SHP77 treated with DMSO at 0.1 percent for 48 hours (cell line): ENCODE measurements around the gene TMEM143.
"Not testable (repeated sequence)": the region's sequence is repeated elsewhere in the genome, so short reads cannot be mapped to it uniquely, and the experiment has no call there.

Experiments
- DNase-seq: peaks from one replicate; lab custom pipeline; 2025; lab: John Stamatoyannopoulos, UW

The TMEM143 gene

DNA sequence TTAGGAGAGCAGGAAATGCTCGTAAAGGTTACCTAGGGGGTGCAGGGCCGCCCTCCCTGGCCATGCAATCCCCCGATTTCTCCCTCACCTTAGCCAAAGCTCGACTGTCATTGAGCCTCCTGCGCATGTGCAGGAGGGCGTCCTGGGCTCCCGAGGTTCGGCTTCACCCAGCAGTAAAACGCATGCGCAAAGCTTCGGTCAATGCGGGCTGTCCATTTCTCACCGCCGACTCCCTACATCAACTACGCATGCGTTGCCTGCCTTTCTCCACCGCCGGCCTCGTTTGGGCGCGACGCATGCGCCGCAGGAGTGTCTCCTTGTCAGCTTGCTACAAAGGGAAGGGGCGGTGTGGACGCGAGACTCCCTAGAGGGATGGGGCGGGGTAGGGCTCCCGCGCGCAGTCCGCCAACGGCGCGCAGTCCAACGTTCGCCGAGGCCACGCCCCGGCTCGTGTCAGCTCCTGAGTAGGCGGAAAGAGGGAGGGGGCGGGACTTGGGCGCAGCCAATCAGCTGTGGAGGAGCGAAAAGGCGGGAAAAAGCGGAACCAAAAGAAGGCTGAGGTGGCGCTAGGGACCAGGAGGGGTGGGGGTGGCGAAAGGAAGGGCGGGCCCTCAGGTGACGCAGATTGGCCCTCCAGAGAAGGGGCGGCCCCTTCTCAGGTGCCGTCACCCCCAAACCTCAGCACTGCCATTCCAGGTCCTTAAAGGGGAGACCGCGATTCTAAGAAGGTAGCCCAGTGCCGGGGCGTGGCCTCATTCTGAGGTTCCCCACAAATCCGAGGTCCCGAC is at the start of gene TMEM143, which contains the start of gene SYNGR4:
Gene TMEM143 (minus strand): TSS at position 131 of the 788 bp plus-strand sequence. CDS start 20 bp downstream, at position 111.
Gene SYNGR4 (plus strand): TSS at position 558 of the 788 bp plus-strand sequence. CDS start 1,476 bp downstream, outside the sequence.
- DNase-seq, result peak; percentile 97

DNA sequence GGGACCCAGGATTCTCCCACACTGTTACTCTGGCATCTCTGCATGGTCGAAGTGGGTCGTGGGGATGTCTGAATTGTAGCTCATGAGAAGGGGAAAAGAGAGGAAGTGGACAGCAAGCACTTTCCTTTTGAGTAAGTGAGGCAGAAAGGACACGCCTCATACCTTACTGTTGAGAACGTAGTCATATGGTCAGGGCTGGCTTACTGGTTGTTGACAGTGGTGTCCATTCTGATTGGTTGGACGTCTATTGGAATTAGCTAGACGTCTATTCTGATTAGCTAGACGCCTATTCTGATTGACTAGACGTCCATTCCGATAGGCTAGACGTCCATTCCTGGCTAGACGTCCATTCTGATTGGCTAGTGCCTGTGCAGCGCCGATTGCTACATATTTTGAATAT is 42.1 kb upstream of the TMEM143 start:
- DNase-seq, result no peak

DNA sequence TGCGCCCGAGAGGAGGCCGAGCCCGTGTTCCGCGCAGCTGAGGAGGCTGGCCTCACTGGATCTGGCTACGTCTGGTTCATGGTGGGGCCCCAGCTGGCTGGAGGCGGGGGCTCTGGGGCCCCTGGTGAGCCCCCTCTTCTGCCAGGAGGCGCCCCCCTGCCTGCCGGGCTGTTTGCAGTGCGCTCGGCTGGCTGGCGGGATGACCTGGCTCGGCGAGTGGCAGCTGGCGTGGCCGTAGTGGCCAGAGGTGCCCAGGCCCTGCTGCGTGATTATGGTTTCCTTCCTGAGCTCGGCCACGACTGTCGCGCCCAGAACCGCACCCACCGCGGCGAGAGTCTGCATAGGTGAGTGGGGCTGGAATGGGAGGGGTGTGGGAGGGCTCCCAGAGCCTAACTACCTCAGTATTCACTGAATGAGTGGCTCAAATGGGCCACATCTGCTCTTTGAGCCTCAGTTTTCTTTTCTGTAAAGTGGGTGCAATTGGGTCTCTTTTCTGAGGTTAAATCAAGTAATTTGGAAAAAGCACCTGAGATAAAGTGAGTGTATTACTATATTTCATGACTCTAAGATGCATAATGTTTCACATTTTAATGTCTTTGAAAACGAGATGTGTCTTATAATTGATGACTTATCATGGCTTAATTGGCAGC is 41.4 kb upstream of the TMEM143 start:
- DNase-seq, result no peak

DNA sequence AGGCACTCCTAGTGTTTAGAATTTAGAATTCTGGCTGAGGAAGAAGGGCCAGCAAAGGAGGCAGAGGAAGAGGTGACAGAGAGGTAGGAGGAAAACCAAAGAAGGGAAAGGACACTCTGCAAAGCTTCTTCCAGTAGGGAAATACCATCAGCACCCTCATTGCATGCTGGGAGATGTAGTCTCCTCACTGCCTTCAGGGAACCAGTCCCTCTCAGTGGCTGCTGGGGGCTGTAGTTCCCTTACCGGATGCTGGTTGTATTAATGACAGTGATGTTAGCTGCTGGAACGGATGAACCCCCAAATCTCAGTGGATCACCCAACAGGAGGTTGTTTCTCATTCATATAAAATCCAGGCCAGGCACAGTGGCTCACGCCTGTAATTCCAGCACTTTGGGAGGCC is 39.9 kb upstream of the TMEM143 start:
- DNase-seq, result no peak

DNA sequence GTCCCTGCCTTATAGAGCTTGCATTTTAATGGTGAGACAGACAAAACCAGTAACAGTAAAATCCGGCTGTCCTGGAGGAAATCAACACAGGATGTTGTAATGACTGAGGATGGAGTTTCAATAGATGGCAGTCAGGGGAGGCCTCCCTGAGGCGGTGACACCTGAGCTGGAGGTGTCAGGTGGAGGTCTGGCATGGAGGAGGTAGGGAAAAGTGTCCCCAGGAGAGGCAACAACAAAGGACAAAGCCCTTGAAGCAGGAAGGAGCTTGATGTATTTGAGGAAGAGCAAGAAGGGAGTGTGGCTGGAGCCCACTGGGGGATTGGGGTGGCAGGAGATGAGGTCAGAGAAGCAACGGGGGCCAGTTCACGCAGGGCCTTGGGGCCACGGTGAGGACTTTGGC is 37.5 kb upstream of the TMEM143 start:
- no peak for DNase-seq

DNA sequence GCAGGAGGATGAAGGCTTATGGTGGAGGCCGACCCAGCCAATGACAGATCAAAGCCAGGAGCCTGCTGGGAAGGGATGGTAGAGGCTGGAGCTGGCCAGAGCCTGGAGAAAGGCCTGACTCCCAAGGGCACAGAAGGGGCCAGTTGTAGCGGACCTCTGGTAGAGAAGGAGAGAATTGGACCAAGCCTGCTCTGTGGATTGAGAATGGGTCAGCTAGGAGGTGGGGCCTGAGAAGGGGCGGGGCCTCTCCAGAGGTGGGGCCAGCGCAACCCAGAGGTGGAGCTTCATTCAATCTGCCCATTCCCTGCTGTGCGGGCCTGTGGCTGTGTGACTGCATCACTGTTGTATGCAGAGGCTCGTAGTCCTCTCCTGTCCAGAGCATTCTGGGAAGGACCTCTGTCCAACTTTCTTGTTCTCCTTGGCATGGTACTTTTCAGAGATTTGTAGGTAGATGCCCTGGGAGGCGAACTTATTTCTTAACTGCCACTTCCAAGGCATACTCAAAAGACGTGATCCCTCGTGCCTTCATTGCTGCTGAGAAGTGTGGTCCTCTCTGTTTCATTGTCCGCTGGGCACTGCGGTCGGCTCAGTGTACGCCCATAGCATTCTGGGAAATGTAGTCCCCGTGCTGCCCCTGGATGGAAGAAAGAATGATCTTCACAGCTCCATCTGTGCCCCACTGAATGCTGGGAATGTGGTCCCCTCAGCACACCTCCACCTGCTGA is 36.4 kb upstream of the TMEM143 start:
- peak; percentile 65 for DNase-seq

DNA sequence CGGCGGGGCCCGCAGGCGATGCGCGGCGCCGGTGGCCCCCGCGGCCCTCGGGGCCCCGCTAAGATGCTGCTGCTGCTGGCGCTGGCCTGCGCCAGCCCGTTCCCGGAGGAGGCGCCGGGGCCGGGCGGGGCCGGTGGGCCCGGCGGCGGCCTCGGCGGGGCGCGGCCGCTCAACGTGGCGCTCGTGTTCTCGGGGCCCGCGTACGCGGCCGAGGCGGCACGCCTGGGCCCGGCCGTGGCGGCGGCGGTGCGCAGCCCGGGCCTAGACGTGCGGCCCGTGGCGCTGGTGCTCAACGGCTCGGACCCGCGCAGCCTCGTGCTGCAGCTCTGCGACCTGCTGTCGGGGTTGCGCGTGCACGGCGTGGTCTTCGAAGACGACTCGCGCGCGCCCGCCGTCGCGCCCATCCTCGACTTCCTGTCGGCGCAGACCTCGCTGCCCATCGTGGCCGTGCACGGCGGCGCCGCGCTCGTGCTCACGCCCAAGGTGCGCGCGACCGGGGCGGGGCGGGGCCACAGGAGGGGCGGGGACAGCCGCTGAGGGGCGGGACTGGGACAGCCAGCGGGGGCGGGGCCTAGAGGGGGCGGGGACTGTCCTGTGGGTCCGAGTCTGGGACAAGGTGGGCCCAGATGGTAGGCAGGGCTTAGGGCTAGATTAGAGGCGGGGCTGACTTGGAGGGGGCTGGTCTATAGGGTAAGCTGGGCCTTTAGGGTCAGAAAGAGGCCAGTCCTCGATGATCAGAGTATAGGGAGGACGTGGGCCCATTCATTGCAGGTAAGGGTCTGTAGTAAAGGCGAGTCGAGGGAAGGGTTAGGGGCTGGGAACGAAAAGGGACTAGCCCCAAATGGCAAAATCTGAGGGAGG is 34.9 kb upstream of the TMEM143 start:
- DNase-seq, result peak; percentile 82

DNA sequence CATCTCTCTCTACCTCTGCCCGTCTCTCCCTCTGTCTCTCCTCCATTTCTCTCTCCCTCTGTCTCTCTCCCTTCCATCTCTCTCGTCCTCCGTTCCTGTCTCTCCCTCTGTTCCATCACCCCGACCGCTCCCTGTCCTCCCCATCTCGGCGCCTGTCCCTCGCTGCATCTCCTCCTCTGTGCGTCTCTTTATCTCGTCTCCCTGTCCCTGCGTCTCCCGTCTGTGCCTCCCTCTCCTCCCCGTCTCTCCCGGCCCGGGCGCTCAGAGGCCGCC is 34.3 kb upstream of the TMEM143 start:
- DNase-seq, result no peak

DNA sequence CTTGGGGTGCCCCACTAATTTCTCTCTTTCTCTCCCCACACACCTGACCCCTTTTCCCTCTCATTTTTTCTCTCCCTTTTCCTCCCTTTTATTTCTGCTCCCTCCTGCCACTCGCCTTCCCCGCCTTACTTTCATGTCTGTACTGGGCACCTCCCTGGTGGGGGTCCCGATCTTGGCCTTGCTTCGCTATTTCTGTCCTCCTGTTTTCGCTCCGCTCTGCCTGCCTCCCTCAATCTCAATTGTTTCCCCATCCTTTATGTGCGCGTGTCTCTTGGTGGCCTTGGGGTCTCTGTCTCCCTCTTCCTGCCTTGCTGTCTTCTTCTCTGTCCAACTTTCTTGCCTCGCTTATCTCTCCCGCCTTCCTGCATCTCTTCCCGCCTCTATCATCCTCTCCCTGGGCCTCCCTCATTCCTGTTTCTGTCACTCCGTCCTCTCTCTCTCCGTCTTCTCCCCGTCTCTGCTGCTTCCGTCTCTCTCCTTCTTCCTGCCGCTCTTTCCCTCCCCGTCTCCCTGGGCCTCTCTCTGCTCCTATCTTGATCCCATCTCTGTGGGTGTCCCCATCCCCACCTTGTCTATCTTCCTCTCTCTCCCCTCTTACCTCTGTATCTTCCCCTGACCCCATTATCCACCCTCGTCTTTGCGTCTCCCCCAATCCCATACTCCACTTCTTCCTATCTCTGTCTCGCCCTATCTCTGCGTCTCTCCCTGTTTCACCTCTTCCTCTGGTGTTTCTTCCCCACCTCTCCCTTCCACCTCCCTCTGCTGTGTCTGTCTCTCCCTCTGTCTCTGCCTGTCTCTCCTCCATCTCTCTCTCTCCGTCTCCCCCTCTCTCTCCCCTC is 33.7 kb upstream of the TMEM143 start:
- no peak for DNase-seq

DNA sequence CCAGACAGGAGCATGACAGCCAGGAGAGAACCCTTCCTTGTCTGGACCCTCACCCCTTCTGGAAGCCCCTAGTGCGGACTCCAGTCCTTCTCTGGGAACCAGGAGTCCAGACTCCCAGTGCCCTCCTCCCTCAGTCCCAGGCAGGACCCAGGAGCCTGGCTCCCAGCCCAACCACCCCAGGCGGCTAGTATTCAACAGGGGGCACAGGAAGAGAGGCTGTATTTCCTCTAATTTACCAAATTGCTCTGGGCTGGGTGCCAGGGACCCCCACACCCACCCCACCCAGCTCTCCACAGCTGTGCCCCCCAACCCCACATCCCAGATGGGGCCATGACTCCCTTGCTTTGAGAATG is 33.1 kb upstream of the TMEM143 start:
- no peak for DNase-seq

DNA sequence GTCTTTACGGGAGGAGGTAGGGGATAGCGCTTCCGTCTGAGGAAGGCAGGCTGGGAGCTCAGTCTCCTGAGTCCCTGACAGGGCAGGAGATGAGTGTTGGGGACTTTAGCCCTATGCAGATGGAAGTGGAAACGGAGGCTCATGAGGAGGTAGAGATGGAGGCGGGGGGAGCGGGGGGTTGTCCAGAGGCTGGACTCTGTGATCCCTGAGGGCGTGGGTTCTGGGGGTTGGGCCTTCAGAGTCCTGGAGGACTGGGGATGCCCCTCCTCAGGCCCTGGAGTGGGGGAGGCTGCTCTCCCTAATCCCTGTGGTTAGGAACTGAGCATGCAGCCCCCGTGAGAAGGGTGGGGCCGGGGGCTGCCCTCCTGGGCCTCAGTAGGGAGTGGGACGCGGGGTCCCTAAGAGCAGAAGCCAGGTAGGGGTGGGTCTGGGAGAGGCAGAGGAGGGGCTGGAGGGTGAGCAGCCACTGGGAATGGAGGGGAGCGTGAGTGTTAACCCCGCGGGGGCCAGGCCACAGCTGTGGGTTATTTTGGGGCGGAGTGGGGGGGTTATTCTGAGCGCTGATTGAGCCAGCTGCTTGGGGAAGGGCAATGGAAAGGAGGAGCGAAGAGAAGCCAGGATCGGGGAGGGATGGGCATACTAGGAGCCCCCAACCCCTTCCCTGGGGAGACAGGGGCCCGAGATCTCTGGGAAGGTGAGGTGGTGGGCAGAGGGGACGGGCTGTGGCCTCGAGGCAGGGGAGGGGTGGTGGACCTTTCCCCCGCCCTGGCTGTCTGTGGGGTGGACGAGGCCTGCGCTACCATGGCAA is 32.5 kb upstream of the TMEM143 start:
- DNase-seq, result no peak

DNA sequence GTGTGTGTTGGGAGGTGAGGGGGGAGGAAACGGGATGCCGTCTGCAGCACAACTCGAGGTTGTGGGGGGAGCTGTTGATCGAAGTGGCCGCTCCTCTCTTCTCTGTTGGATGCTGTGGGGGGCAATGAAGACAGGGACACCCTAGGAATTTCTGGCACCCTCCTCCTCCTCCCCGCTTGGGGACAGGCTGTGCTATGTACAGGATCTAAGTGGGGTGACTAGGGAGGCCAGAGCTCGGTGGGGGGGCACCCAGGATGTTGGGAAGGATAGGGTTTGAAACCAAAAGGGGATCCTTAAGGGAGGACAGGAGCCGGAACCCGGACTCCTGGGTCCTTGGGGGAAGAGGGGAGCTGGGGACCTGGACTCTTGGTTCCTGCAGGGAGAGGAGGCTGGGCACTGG is 31.8 kb upstream of the TMEM143 start:
- DNase-seq, result no peak

DNA sequence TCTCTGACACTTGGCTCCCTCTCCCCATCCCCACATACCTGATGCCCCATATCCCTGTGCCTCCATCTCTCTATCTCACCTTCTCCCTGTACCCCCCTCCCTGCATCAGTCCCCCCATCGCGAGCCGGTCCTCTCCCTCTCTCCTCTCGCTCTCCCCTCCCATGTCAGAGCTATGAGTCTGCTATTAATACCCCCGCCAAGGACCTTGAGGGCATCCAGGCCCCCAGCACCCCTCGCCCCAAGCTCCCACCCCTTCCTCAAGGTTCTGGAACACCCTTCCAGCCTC is 31.4 kb upstream of the TMEM143 start:
- DNase-seq, result no peak

DNA sequence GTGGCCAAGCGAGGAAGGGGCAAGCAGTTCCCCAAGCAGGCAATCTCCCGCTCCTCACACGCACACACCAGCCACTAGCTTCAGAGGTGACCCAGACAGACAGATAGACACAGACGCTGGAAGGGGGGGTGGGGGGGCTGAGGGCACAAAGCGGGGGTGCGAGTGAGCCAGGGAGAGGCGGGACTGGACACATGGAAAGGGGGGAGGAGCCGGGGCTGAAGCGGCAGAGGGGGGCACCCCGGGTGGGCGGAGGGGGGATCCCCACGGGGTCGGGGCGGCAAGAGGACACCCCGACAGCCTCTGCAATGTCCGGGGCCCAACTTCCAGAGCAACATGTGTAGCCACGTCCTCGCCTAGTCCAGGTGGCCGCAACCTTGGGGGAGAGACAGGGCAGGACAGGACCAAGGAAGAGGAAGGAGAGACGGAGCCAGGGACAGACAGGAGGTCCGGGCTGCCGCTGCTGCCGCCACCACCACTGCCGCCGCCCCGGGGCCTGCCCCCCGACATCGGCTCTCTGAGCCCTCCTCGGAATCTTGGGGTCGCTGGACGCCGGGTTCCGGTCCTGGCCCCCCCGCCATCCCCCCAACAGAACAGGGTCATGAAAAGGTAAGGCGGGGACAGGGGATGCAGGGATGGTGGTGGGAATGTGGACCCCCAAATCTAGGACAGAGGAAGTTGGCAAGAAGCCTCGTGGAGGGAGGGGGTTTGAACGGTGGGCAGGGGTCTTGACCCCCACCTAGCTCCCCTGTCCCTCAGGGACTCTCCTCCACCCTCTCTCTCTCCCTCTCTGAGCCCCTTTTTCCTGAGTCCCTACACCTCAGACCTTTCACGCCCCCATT is 30.8 kb upstream of the TMEM143 start:
- DNase-seq, result no peak

DNA sequence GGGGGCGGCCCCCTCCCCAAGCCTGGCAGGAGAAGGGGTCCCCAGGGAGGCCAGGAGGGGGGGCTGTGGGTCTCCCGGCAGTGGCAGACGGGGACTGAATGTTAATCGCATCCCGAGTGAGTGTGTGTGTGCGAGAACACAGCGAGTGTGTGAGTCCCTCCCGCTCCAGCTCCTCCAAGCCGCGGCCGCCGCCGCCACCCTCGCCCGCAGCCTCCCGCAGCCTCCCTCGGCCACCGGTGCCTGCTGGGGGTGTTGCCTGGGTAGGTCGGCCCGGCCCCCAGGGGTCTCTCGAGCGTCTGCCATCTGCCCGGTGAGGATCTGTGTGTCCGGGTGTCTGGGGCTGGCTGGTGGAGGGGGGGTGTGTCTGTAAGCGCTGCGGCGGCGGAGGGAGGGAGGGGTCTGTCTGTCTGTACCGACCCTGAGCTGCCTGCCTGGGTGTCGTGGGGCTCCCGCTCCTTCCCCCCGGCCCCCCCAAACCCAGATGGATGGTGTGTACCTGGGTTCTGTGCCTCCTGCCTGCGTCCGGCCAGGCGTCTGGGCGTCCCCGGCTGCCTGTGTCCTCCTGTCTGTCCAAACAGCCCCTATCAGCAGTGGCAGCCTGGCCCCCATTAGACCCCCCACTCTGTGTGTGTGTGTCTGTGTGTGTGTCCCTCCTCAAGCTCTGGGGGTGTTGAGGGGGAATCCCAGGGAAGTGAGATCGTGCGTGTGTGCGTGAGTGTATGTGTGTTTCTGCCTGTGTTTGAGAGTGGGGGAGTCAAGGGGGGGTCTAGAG is 30.0 kb upstream of the TMEM143 start, which contains the start of gene GRIN2D:
Gene GRIN2D (plus strand): TSS at position 110 of the 772 bp plus-strand sequence. CDS start 4,725 bp downstream, outside the sequence.
- DNase-seq, result no peak

DNA sequence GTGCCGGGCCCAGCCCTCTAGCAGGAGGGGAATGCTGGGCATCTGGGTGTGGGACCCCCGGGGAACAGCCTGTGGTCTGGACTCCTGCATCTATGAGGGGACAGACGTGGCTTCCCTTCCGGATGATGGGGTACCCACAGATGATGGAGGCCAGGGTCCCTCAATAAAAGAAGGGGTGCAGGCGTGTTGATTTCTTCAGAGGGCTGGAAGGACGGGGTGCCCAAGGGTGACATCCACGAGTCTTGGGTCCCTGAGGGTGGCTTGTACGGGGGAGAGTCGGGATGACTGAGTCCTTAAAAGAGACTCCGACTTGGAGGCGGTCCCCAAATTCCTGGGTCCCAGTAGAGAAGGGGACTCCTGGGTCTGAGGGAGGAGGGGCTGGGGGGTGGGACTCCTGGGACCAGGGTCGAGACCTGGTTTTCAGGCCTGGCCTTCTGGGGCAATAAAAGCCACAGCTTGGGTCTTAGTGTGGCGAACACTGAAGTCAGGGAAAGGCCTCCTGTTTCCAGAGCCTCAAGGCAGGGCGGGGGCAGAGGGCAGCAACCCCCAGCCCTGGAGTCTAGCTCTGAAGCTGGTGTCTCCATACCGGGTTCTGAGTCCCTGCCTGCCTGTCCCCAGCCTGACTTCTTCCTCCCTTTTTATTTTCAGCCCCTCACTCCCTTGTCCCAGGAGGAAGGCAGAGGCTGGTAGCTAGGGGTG is 29.3 kb upstream of the TMEM143 start:
- no peak for DNase-seq

DNA sequence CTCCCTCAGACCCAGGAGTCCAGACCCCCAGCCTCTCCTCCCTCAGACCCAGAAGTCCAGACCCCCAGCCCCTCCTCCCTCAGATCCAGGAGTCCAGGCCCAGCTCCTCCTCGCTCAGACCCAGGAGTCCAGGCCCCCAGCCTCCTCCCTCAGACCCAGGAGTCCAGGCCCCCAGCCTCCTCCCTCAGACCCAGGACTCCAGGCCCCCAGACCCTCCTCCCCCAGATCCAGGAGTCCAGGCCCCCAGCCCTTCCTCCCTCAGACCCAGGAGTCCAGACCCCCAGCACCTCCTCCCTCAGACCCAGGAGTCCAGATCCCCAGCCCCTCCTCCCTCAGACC is 28.2 kb upstream of the TMEM143 start:
- not testable (repeated sequence) for DNase-seq
